ELR (cell line): Measurements from ENCODE around the gene CST9L.

Experiments
- DNase-seq: peaks from one replicate; pipeline ENCODE4 v3.0.0-alpha.2; 2015; ENCODE audit warnings: low read depth

Gene CST9L

DNA sequence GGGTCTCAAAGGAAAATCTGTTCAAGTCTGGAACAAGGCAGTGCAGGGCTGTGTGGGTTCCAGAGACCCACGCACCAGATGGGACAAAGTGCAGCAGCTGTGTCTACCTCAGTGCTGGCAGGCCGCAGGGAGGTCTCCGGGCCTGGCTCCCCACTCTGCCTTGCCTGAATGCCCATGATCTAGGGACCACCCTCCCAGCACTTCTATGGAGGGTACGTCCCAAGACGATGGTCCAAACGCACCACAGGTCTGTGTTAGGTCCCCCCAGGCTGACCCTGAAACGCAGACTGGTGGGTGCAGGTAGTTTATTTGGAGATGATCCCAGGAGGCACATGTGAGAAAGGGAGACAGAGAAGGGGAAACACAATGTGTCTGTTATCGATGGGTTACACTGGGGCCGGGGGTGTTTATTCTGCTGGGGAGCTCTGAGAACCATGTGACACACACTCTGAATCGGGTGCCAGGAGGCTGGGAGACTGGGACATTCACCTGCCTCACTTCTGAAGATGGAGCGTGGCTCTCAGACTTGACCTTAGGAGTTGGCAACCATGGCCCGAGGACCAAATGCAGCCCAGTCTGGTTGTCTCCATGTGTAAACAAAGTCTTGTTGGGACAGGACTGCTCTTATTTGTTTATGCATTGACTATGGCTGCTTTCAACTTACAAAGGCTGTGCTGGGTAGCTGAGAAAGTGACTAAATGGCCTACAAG is 21.7 kb downstream of the CST9L start:
- no peak for DNase-seq

- no peak for DNase-seq
These were observed 24.2 kb downstream of the CST9L start for GRCh38 chr20:23544133-23544532.

DNA sequence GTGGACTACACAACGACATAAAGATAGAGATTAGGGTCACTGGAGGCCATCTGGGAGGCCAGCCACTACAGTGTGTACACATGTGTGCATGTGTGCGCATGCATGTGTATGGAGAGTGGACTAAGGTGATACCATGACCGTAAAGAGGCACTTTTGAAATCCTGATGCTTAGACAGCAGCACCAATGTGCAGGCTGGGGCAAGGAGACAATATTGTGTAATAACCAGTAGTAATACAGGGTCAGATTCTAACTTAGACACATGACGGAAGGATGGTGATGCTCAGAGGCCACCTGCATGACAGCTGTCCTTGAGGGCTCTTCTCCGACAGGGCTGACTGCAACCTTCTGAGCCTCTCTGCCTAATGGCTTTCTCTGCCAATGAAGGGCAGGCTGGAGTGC is 25.5 kb downstream of the CST9L start:
- no peak for DNase-seq

DNA sequence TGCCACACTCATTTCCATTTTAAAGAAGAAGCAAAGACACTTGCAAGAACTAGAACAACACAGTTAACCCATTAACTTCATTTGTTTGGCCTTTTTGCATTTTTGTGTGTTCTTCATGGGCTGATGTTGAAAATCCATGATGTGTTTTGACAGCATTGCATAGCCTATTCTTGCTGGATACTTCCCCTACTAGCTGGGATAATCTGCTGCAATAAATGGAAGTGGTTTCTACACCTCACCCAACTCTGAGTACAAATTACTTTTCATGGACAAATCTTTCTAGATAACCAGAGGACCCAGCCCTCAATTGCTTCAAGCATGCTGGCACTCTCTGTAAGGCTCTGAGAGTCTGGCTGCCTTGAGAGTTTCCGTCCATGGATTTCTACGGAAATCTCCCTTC is 26.5 kb downstream of the CST9L start:
- DNase-seq: no peak

DNA sequence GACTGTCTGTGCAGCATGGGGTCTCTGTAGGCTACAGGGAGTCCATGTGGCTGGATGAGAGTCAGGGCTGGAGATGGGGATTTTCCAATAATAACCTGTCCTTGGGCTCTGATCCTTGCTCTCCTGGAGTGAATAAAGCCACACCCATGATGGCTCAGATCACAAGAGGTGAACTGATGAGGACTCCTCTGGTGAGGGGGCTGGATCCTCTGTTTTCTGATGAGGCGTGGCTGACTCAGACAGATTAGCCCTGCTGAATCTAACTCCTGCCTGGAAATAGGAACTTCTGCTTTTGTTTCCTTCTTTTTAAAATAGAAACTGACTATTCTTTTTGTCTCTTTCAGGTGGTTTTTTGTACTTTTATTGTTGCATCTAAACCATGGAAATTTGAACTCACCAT is 27.0 kb downstream of the CST9L start:
- no peak for DNase-seq

DNA sequence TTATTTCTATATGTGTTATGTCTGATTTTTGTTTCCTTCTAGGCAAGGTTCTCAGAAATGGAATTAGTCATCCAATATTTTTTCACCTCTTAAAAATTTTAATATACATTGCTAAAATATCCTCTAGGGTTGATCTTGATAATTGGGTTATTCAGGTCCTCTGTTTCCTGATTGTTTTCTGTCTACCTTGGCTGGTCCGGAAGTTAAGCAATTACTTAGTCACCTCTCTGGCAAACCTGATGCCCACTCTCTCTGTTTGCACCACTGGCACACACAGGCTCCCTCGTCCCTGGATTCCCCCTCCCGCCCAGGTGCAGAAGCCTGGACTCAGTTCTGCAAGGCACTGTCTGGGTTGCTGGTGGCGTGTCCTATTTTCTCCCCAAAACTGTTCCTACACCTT is 27.7 kb downstream of the CST9L start:
- no peak for DNase-seq

DNA sequence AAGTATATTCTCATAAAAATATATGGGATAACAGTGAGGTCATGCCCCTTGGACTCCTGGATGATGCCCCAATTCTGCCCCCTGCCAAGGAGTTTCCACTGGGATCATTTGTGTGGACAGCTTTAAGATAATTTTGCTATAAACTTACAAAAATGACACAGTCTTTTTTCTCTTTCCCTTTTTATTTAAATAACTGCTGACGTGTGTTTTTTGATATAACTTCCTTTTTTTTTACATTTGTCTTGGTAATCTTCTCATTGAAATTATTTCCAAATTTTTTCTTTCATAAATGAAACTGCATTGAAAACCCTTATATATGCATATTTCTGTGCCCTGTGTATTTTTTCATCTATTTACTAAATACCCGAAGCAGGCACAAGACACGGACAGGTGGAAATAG is 31.3 kb downstream of the CST9L start:
- DNase-seq: no peak

DNA sequence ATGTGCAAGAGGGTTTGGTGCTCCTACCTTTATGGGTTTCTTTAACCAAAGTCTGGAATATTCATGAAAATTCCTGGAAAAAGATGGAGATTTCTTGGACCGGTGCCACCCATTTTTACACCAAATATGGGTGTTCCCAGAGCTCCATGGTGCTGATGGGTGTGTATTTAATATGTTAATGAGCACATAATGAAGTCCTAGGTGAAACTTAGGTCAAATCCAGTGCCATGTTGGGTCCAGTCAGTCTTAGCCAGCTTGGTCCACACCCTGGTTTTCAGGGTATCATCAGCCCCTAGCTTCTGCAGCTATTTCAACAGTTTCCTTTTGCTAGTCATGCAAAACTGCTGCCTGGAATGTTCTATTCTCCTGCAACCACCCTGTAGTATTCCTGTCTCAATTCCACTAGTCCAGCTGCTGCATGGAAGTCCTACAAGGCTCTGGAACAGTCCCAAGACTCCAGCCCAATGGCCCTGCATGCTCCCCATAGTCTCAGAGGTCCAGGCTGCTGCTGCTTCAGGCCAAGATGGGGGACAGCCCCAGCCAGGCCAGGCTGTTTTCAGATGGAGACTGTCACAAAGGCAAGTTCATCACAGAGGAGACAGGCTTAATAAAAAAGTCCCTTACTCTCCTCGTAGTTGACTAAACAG is 31.8 kb downstream of the CST9L start:
- DNase-seq: no peak

DNA sequence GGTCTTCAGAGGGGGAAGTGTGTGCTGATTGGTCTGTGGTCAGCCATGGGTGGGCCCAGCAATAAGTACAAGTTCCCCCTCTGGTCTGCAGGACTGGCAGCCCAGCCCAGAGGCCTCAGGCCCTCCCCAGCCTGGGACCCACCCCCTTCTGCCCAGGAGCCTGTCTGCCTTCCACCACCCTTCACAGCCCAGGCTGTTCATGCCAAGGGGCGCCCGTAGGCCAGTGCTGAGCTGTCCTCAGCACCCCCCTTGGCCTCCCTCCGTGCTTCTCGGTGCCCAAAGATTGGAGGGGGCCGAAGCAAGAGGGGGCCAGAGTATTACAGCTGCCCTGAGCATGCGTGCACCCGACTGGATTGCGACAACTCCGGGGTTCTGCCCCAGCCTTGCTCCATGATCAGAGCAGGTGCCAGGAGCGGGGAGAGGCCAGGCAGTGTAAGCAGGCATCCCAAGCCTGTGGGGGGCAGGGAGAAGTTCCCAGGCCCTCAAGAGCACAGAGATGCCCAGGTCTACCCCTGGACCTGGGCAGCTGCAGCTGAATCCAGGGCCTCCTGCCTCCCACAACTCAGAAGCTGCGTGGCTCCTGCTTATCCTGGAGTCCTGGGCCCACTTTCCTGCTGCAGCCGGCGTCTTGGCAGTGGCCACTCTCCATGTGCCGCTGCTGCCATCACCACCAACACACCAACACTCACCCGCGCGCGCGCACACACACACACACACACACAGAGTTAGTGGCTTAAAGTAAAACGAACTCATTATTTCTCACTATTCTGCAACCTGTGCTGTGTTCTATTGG is 33.3 kb downstream of the CST9L start:
- no peak for DNase-seq

DNA sequence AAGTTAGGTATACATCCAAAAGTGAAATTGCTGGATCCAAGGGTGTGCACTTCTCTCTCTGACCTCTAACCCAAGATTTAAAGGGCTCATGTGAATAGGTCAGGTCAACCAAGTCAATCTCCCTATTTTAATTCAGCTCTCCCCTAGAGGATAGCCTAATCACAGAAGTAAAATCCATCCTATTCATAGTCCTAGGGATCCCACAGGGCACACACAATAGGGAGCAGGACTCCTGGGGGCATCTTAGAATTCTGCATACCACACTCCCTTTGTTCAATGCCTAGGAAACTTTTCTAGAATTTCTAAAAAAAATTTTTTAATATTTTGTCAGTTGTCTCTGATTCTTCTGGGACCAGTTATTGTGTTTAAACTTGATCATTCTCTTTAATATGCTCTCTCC is 35.1 kb downstream of the CST9L start:
- DNase-seq: no peak

- no peak for DNase-seq
These were observed 35.8 kb downstream of the CST9L start for GRCh38 chr20:23532533-23532932.

GRCh38 chr20:23530937-23531567 is 37.2 kb downstream of the CST9L start:
- DNase-seq: no peak

DNA sequence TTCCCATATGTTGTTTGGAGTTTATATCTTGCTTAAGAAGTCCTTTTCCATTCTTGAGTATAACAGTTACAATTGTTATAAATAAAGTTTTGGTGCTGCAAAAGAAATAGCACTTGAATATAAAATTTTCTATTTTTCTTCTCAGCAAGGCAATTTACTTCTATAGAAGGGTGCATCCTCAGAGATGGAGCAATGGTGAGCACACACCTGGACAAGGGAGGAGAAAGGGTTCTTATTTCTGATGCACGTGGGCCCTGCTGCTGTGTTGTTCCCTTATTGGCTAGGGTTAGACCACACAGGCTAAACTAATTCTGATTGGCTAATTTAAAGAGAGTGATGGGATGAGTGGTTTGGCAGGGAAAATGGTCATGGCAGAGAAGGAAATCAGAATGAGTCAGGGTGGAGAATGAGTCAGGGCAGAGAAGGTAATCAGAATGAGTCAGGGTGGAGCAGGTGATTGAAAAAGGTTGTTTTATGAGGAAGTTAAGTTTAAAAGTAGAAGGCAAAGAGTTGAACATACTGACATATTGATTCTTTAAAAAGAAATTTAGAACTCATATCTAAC is 39.3 kb downstream of the CST9L start:
- DNase-seq: peak; percentile 23

GRCh38 chr20:23526850-23527249 is 41.4 kb downstream of the CST9L start:
- no peak for DNase-seq

GRCh38 chr20:23524146-23524545 is 44.1 kb downstream of the CST9L start:
- no peak for DNase-seq

- DNase-seq: no peak
These were observed 48.1 kb downstream of the CST9L start for GRCh38 chr20:23520185-23520584.

DNA sequence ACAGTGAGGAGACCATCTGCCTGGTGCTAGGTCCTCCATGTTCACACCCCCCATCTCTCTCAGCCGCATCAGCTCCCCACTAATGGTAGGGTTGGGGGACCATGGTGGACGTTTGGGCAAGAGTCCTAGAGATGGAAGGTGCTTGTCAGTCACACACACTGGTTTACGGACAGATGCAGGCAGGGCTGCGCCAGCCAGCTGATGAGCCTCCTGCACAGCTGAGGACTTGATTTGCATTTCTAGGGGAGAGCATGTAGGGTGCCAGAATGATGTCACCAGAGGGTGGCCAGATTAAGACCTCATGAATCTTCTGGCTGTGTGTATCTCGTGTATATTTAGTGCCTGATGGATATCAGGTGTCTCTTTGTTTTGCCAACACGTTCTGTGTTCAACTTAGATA is 48.7 kb downstream of the CST9L start:
- DNase-seq: no peak

DNA sequence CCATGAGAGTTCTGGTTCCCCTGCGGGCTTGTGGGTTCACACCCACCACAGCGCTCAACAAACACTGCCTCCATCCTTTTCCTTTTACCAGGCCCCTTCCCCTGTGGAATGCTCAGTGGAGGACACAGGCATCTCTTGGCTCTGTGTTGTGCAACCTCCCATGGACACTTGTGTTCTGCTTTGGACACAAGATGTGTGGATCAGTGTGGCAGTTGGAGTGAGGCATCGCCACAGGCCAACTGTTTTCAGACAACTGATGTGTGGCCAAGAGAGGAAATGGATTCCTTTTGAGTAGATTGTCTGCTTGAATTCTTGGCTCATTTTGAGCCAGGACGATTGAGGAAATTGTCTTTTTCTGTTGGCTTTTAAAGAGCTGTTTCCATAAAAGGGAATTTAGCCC is 50.6 kb downstream of the CST9L start:
- no peak for DNase-seq

DNA sequence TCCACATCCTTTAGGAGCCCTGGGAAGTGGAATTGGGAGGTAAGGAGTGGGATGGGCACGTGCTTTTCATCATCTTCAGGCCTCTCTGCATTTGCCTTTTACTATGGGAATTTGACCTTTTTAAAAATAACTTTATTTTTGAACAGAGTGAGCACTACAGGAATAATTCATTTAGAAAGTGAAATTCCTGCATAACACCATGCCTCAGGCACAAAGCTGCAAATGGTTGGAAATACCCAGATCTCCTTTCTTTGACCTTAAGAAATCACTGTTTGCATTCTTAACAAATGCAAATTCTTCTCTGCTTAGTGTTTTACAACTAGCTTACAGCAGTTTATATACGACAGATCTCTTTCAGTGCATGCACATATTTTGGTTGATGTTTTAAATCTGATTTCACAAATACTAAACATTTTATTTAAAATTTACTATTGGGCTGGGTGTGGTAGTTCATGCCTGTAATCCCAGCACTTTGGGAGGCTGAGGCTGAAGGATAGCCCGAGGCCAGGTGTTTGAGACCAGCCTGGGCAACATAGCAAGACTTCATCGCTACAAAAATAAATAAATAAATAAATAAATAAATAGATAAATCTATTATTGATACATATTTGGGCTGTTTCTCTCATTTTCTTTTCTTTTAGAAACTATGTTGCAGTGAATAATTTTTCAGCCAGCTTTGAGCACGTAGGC is 52.9 kb downstream of the CST9L start:
- peak; percentile 10 for DNase-seq

- no peak for DNase-seq
These were observed 53.4 kb downstream of the CST9L start for GRCh38 chr20:23514848-23515247.
